OCI-LY1 (cell line): ENCODE data around the gene PPIF.

Experiments used
- CTCF ChIP-seq: fragments of 200-600 bp; sonication (generic), shearing (Covaris generic); IDR thresholded peaks from 2 replicates; pipeline ENCODE4 v1.5.1; 2017; ENCODE audit warnings: mild to moderate bottlenecking, antibody characterized with exemption, low read length, moderate library complexity, mixed read lengths
- EZH2 ChIP-seq: fragments of 200-600 bp; sonication (generic), shearing (Covaris generic); IDR thresholded peaks from 2 replicates; pipeline ENCODE4 v1.8.0; 2017; ENCODE audit warnings: borderline replicate concordance, mixed run types, mild to moderate bottlenecking, antibody characterized with exemption, low read length, moderate library complexity, mixed read lengths

GRCh38 chr10:79378383-79378646 is 31.0 kb downstream of the PPIF start:
- TF ChIP-seq CTCF (no peak), EZH2 (no peak)
